Measurements from ENCODE around the gene POU2F1. TPM values are rescaled to one million over a fixed set of nuclear protein-coding genes. Genes with fewer than 3 reads are reported as not detected.

Gene POU2F1
- total and polyA plus RNA-seq, 7 experiments from 2014 or later, result 9.1 to 36.6 (median 22.8) TPM

GRCh38 chr1:167305059-167305705 is 84.5 kb downstream of the POU2F1 start:
- Histone ChIP-seq H3K4me1 (ENCODE audit: control insufficient read depth in 2 of 2, insufficient read depth in 2 of 2, low read length in 2 of 2) (no peaks in the 10 kb centered on the region), H3K9me3 (ENCODE audit: control insufficient read depth in 2 of 3, low read length in 3 of 3) (no peaks in the 10 kb centered on the region), H3K27ac (ENCODE audit: low read depth, low read length) (no peak overlapping the region), H3K36me3 (ENCODE audit: control insufficient read depth in 2 of 3, insufficient read depth in 3 of 3, low read length in 3 of 3) (no peaks in the 10 kb centered on the region), H3K4me3 (ENCODE audit: low read length) (no peak overlapping the region), H3K27me3 (ENCODE audit: control insufficient read depth in 2 of 2, insufficient read depth in 2 of 2, low read length in 2 of 2) (no peaks in the 10 kb centered on the region)
- ChIA-PET POLR2A (no interaction called here), CTCF (interaction anchor here (0.6 kb wide), 2 partner anchors 35 to 251 kb away, joined by 3 to 4 read pairs; no protein-coding TSS in a partner anchor)
- intact Hi-C loops (cut with micrococcal nuclease), result no loop called here
- ATAC-seq (no peak), DNase-seq (no peak)
- Mint-ChIP-seq H3K4me3 (no peak overlapping the region), H3K36me3 (peaks cover 0 to 13% (median 6%) of the 10 kb centered on the region in 5 donors), H3K27me3 (no peaks in the 10 kb centered on the region), H3K9me3 (no peaks in the 10 kb centered on the region), H3K4me1 (peaks cover 2 to 54% (median 32%) of the 10 kb centered on the region in 7 donors), H3K27ac (no peak overlapping the region)

DNA sequence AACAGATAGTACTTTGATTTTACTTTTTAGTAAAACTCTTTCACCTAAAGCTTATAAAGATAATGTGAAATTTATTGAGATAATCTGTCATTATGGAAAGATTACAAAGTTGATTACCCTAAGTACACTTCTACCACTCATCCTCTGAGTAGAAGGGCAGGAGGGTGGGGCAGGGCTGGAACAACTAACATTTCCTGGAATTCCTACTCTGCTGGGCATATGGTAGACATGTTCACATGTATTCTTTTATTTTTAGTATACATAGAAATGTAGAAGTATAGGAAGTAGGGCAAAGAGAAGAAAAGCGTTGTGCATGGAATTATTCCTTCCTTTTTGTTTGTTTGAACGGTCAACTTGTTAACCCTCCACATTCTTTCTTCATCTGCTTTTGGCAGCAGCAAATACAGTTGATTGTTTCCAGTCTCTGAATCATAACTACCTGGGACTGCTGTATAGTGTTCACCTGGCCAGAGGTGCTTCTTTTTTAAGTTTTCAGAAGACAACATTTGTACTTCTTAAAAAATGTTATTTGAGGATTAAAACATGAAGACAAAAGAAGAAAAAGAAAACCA is 85.1 kb downstream of the POU2F1 start:
- Histone ChIP-seq H3K27me3 (ENCODE audit: control insufficient read depth in 2 of 2, insufficient read depth in 2 of 2, low read length in 2 of 2) (no peaks in the 10 kb centered on the region), H3K36me3 (ENCODE audit: control insufficient read depth in 2 of 3, insufficient read depth in 3 of 3, low read length in 3 of 3) (no peaks in the 10 kb centered on the region), H3K4me3 (ENCODE audit: low read length) (no peak overlapping the region), H3K9me3 (ENCODE audit: control insufficient read depth in 2 of 3, low read length in 3 of 3) (no peaks in the 10 kb centered on the region), H3K4me1 (ENCODE audit: control insufficient read depth in 2 of 2, insufficient read depth in 2 of 2, low read length in 2 of 2) (no peaks in the 10 kb centered on the region), H3K27ac (ENCODE audit: low read depth, low read length) (no peak overlapping the region)
- POLR2A ChIA-PET, result no interaction called here
- Mint-ChIP-seq H3K27me3 (no peaks in the 10 kb centered on the region), H3K36me3 (peaks cover 0 to 17% (median 6%) of the 10 kb centered on the region in 5 donors), H3K4me3 (no peak overlapping the region), H3K9me3 (no peaks in the 10 kb centered on the region), H3K27ac (no peak overlapping the region), H3K4me1 (peaks cover 5 to 57% (median 36%) of the 10 kb centered on the region in 7 donors)
- DNase-seq, result no peak
- intact Hi-C loops (cut with micrococcal nuclease), result no loop called here
- ATAC-seq, result no peak
- CTCF ChIA-PET, result interaction anchor here (0.6 kb wide), 2 partner anchors 36 to 251 kb away, joined by 3 to 4 read pairs; no protein-coding TSS in a partner anchor

- no peaks in the 10 kb centered on the region for H3K9me3 ChIP-seq (ENCODE audit: control insufficient read depth in 2 of 3, low read length in 3 of 3)
- Mint-ChIP-seq H3K4me3 (no peak overlapping the region), H3K36me3 (peaks cover 7 to 37% (median 26%) of the 10 kb centered on the region in 5 donors), H3K9me3 (peaks cover 0 to 28% (median 4%) of the 10 kb centered on the region in 11 donors), H3K27ac (peak overlapping the region in 2 of 9 donors; percentile 7 to 62), H3K4me1 (peaks cover 11 to 45% (median 30%) of the 10 kb centered on the region in 7 donors), H3K27me3 (no peaks in the 10 kb centered on the region)
- no peak overlapping the region for H3K4me3 ChIP-seq (ENCODE audit: low read length)
- ATAC-seq (no peak), DNase-seq (no peak)
- no peaks in the 10 kb centered on the region for H3K36me3 ChIP-seq (ENCODE audit: control insufficient read depth in 2 of 3, insufficient read depth in 3 of 3, low read length in 3 of 3)
- peaks cover 0 to 2% of the 10 kb centered on the region in 2 donors for H3K4me1 ChIP-seq (ENCODE audit: control insufficient read depth in 2 of 2, insufficient read depth in 2 of 2, low read length in 2 of 2)
- H3K27ac ChIP-seq (ENCODE audit: low read depth, low read length), result no peak overlapping the region
- intact Hi-C loops (cut with micrococcal nuclease), result no loop called here
- no peaks in the 10 kb centered on the region for H3K27me3 ChIP-seq (ENCODE audit: control insufficient read depth in 2 of 2, insufficient read depth in 2 of 2, low read length in 2 of 2)
- ChIA-PET POLR2A (no interaction called here), CTCF (no interaction called here)
Observed at GRCh38 chr1:167310732-167311131, 90.0 kb downstream of the POU2F1 start.

GRCh38 chr1:167312871-167313270 is 92.2 kb downstream of the POU2F1 start:
- Histone ChIP-seq H3K4me1 (ENCODE audit: control insufficient read depth in 2 of 2, insufficient read depth in 2 of 2, low read length in 2 of 2) (peaks cover 0 to 2% of the 10 kb centered on the region in 2 donors), H3K27me3 (ENCODE audit: control insufficient read depth in 2 of 2, insufficient read depth in 2 of 2, low read length in 2 of 2) (no peaks in the 10 kb centered on the region), H3K36me3 (ENCODE audit: control insufficient read depth in 2 of 3, insufficient read depth in 3 of 3, low read length in 3 of 3) (peaks cover 0 to 4% (median 0%) of the 10 kb centered on the region in 3 experiments), H3K4me3 (ENCODE audit: low read length) (no peak overlapping the region), H3K27ac (ENCODE audit: low read depth, low read length) (no peak overlapping the region), H3K9me3 (ENCODE audit: control insufficient read depth in 2 of 3, low read length in 3 of 3) (peaks cover 0 to 11% (median 0%) of the 10 kb centered on the region in 3 experiments)
- H3K27me3 Mint-ChIP-seq, result no peaks in the 10 kb centered on the region
- H3K4me3 Mint-ChIP-seq, result peak overlapping the region in 1 of 10 donors; percentile 4
- peaks cover 4 to 49% (median 22%) of the 10 kb centered on the region in 11 donors for H3K9me3 Mint-ChIP-seq
- H3K36me3 Mint-ChIP-seq, result peaks cover 11 to 49% (median 42%) of the 10 kb centered on the region in 5 donors
- peaks cover 6 to 32% (median 18%) of the 10 kb centered on the region in 7 donors for H3K4me1 Mint-ChIP-seq
- peak in 2 of 9 donors; percentile 5 to 8 for DNase-seq
- peak; percentile 27 for ATAC-seq
- peak overlapping the region in 3 of 9 donors; percentile 1 to 62 (median 18) for H3K27ac Mint-ChIP-seq
- intact Hi-C loops (cut with micrococcal nuclease), result no loop called here
- ChIA-PET CTCF (interaction anchor here (0.6 kb wide), 1 partner anchor 15 kb away, joined by 3 read pairs; no protein-coding TSS in a partner anchor), POLR2A (interaction anchor here (0.7 kb wide), 1 partner anchor 29 kb away, joined by 4 read pairs; no protein-coding TSS in a partner anchor)

DNA sequence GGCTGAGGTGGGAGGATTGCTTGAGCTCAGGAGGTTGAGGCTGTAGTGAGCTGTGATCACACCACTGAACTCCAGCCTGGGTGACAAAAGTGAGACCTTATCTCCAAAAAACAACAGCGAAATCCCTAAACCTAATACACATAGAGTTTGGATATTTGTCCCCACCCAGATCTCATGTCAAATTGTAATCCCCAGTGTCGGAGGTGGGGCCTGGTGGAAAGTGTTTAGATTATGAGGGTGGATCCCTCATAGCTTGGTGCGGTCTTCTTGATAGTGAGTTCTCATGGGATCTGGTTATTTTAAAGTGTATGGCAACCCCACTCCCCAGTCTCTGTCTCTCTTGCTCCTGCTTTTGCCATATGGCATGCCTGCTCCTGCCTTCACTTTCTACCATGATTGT is 94.0 kb downstream of the POU2F1 start:
- Histone ChIP-seq H3K4me1 (ENCODE audit: control insufficient read depth in 2 of 2, insufficient read depth in 2 of 2, low read length in 2 of 2) (peaks cover 0 to 2% of the 10 kb centered on the region in 2 donors), H3K27me3 (ENCODE audit: control insufficient read depth in 2 of 2, insufficient read depth in 2 of 2, low read length in 2 of 2) (no peaks in the 10 kb centered on the region), H3K9me3 (ENCODE audit: control insufficient read depth in 2 of 3, low read length in 3 of 3) (peaks cover 0 to 12% (median 0%) of the 10 kb centered on the region in 3 experiments), H3K27ac (ENCODE audit: low read depth, low read length) (no peak overlapping the region), H3K36me3 (ENCODE audit: control insufficient read depth in 2 of 3, insufficient read depth in 3 of 3, low read length in 3 of 3) (peaks cover 0 to 10% (median 0%) of the 10 kb centered on the region in 3 experiments), H3K4me3 (ENCODE audit: low read length) (no peak overlapping the region)
- H3K9me3 Mint-ChIP-seq, result peaks cover 8 to 67% (median 34%) of the 10 kb centered on the region in 11 donors
- intact Hi-C loops (cut with micrococcal nuclease), result no loop called here
- ATAC-seq (no peak), DNase-seq (no peak)
- H3K27me3 Mint-ChIP-seq, result no peaks in the 10 kb centered on the region
- H3K36me3 Mint-ChIP-seq, result peaks cover 22 to 63% (median 57%) of the 10 kb centered on the region in 5 donors
- POLR2A ChIA-PET, result interaction anchor here (0.6 kb wide), 1 partner anchor 61 kb away, joined by 3 read pairs; no protein-coding TSS in a partner anchor
- peaks cover 2 to 21% (median 15%) of the 10 kb centered on the region in 7 donors for H3K4me1 Mint-ChIP-seq
- H3K4me3 Mint-ChIP-seq, result no peak overlapping the region
- CTCF ChIA-PET, result no interaction called here
- H3K27ac Mint-ChIP-seq, result peak overlapping the region in 1 of 9 donors; percentile 14

DNA sequence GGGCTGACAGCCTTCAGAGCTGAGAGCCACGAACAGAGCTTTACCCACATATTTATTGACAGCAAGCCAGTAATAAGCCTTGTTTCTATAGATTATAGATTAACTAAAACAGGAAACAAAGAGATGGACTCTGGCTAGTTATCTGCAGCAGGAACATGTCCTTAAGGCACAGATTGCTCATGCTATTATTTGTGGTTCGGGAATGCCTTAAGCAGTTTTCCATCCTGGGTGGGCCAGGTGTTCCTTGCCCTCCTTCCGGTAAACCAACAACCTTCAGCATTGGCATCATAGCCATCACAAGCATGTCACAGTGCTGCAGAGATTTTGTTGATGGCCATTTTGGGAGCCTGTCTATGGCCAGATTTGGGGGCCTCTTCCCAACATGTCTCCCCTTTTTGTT is 96.8 kb downstream of the POU2F1 start:
- H3K36me3 ChIP-seq (ENCODE audit: control insufficient read depth in 2 of 3, insufficient read depth in 3 of 3, low read length in 3 of 3), result peaks cover 0 to 10% (median 0%) of the 10 kb centered on the region in 3 experiments
- Mint-ChIP-seq H3K27me3 (no peaks in the 10 kb centered on the region), H3K36me3 (peaks cover 35 to 89% (median 77%) of the 10 kb centered on the region in 5 donors), H3K27ac (no peak overlapping the region), H3K9me3 (peaks cover 14 to 95% (median 56%) of the 10 kb centered on the region in 11 donors), H3K4me3 (no peak overlapping the region), H3K4me1 (peaks cover 2 to 11% (median 10%) of the 10 kb centered on the region in 7 donors)
- POLR2A ChIA-PET, result no interaction called here
- DNase-seq, result no peak
- peaks cover 0 to 2% of the 10 kb centered on the region in 2 donors for H3K4me1 ChIP-seq (ENCODE audit: control insufficient read depth in 2 of 2, insufficient read depth in 2 of 2, low read length in 2 of 2)
- no peak overlapping the region for H3K4me3 ChIP-seq (ENCODE audit: low read length)
- intact Hi-C loops (cut with micrococcal nuclease), result no loop called here
- CTCF ChIA-PET, result no interaction called here
- no peak for ATAC-seq
- no peak overlapping the region for H3K27ac ChIP-seq (ENCODE audit: low read depth, low read length)
- H3K27me3 ChIP-seq (ENCODE audit: control insufficient read depth in 2 of 2, insufficient read depth in 2 of 2, low read length in 2 of 2), result no peaks in the 10 kb centered on the region
- peaks cover 0 to 28% (median 3%) of the 10 kb centered on the region in 3 experiments for H3K9me3 ChIP-seq (ENCODE audit: control insufficient read depth in 2 of 3, low read length in 3 of 3)

Data from naive thymus-derived CD4-positive, alpha-beta T cell (primary cell).